ENCODE measurements around the gene VWA8.

DNA sequence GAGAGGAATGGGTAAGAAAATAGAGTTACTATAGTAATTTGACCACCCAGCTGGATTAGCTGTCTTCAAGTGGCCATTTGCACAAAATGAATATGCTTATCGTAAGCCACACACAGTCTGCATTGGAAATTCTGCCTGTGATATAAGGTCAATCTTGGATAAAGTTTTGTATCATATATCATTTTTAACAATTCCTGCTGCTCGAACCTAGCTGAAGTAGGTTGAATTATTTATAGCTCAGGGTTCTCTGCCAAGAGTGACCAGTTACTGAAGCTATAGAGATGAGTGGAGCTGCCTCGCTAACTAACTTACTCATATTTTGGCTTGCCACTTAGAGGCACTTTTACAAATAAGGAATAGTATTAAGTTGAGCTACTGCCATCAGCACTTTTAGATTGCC is 282.7 kb downstream of the VWA8 start:
- TF ChIP-seq GFI1B (tag by site-specific recombination; IDR thresholded peaks at IDR 0.05), result no peak
- TF ChIP-seq, protein P1, sequence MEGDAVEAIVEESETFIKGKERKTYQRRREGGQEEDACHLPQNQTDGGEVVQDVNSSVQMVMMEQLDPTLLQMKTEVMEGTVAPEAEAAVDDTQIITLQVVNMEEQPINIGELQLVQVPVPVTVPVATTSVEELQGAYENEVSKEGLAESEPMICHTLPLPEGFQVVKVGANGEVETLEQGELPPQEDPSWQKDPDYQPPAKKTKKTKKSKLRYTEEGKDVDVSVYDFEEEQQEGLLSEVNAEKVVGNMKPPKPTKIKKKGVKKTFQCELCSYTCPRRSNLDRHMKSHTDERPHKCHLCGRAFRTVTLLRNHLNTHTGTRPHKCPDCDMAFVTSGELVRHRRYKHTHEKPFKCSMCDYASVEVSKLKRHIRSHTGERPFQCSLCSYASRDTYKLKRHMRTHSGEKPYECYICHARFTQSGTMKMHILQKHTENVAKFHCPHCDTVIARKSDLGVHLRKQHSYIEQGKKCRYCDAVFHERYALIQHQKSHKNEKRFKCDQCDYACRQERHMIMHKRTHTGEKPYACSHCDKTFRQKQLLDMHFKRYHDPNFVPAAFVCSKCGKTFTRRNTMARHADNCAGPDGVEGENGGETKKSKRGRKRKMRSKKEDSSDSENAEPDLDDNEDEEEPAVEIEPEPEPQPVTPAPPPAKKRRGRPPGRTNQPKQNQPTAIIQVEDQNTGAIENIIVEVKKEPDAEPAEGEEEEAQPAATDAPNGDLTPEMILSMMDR (tag by site-specific recombination; IDR thresholded peaks at IDR 0.05), result no peak
- no peak for TF ChIP-seq GLI4 (tag by site-specific recombination; IDR thresholded peaks at IDR 0.05)
